NOMO-1 (cell line): ENCODE data around the gene PPIL4.

ENCODE experiments used
- DNase-seq, 2 experiments: peaks; one replicate each; lab custom pipeline; 2025; ENCODE audit not compliant: unreplicated experiment in 2 of 2; lab: John Stamatoyannopoulos, UW

Gene PPIL4

GRCh38 chr6:149545754-149546471 is at the start of gene PPIL4:
PPIL4 (minus strand) TSS chr6:149546043; CDS start chr6:149546005, 38 bp downstream.
- peak; percentile 92 to 96 for DNase-seq

DNA sequence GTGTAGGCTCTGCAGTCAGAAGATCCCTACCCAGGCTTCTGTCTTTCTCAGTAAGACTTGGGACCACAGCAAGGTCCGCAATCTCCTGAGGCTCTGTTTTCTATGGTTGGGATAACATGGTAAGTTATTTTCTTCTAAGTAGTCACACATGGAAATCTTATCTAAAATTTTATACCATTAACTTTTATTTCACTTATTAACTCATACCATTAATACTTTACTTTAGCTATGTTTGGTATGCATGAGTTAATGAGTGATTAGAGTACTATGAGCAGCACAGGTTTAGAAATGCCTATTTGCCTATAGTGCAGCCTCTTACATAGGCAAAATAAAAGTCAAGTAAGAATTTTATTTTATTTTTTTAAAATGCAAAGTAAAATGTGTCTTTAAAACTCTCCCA is 47.6 kb upstream of the PPIL4 start:
- DNase-seq: no peak

DNA sequence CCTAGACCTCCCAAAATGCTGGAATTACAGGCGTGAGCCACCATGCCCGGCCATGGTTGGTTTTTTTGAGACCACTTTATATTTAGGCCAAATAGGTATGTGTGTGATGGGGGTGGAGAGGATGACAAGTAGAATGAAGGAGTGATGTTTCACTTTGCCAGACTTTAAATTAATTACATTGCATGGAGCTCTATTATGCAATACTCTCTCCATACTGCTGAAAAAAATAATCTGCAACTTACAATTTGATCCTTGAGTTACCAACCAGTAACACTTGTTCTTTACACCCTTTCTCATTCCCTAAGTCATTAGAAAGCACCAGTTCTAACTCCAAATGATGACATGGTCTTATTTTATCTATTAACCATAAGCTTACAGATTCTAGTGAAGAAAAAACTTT is 47.1 kb upstream of the PPIL4 start:
- DNase-seq: no peak

- no peak for DNase-seq
Observed at GRCh38 chr6:149586149-149586548, 40.3 kb upstream of the PPIL4 start.

GRCh38 chr6:149581349-149581748 is 35.5 kb upstream of the PPIL4 start:
- DNase-seq: no peak

GRCh38 chr6:149580880-149581279 is 35.0 kb upstream of the PPIL4 start:
- no peak for DNase-seq

GRCh38 chr6:149567945-149568585 is 22.2 kb upstream of the PPIL4 start:
- no peak for DNase-seq

- DNase-seq: no peak
Observed at GRCh38 chr6:149567194-149567586, 21.3 kb upstream of the PPIL4 start.

- peak; percentile 45 to 50 for DNase-seq
Observed at GRCh38 chr6:149566410-149567193, 20.8 kb upstream of the PPIL4 start.

DNA sequence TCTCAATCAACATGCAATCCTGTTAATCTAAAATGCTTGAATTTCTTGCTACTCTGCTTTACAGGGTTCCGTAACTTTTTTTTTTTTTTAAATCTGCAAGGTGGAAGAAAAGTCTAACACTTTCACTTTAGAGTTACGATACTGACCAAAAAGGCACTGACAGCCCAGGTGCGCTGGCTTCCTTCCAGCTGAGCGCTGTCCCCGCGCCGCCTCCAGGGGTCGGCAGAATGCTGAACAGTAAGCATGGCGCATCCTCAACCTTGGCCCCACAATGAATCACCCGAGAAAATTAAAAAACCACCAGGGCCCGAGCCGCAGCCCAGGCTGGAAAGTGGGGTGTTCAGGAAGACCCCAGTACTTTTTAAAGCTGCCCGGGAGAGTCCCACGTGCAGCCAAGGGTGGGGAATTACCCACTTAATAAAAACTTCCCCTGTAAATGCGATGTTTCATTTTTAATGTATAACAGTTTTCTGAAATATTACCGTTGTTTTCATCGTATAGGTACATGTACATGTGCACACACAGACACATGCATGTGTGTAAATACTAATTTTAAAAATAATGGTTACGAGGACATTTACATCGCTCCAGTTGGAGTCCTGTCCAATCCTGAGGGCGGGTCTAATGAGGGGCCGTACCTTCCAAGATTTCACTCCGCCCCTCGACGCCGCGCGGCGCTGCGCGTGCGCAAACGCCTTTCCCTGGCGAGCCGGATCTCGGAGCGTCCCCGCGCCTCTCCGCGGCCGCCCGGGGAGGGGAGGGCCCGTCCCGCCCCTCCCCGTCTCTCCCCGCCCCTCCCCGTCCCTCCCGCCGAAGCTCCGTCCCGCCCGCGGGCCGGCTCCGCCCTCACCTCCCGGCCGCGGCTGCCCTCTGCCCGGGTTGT is 19.9 kb upstream of the PPIL4 start, which contains the start of gene GINM1:
GINM1 (plus strand) TSS at position 849 of the 883 bp plus-strand sequence. CDS start 40 bp downstream, outside the sequence.
- DNase-seq: peak; percentile 91 to 92

DNA sequence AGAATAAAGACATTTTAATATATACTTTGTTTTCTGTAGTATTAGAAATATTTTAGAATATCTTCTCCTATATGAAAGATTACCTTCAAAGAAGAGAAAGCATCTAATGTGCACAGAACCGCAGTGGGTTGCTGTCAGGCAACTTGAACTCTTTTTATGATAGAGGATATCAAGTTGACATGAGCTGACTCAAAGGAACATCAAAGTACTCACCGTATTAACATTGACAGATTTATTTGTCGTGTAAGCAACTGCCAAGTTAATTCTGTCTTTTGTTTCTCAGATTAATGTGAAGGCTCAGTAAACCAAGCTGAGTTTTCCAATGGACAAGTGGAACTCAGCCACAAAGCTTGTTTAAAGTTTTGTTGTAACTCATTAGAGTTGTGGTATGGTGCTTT is 18.1 kb upstream of the PPIL4 start:
- DNase-seq: no peak

DNA sequence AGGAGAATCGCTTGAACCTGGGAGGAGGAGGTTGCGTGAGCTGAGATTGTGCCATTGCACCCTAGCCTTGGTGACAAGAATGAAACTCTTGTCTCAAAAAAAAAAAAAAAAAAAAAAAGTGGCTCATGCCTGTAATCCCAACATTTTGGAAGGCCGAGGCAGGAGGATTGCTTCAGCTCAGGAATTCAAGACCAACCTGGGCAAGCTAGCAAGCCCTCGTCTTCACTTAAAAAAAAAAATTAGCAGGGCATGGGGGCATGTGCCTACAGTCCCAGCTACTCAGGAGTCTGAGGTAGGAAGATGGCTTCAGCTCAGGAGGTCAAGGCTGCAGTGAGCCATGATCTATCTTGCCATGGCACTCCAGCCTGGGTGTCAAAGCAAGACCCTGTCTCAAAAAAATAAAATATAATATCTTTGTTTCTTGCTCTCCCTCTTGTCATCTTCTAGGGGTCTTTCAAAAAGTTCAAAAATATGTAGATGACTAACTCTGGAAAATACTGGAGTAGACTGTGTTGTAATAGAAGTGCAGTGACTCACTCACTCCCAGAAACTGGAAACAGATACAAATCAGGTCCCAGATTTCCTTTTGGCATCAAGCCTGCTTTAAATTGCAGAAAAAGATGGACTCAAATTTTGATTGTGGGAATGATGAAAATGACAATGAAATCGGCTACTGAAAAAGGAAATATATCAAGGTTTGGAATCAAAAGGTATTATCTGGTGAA is 17.5 kb upstream of the PPIL4 start:
- no peak for DNase-seq

GRCh38 chr6:149560736-149561135 is 14.9 kb upstream of the PPIL4 start:
- DNase-seq: no peak

DNA sequence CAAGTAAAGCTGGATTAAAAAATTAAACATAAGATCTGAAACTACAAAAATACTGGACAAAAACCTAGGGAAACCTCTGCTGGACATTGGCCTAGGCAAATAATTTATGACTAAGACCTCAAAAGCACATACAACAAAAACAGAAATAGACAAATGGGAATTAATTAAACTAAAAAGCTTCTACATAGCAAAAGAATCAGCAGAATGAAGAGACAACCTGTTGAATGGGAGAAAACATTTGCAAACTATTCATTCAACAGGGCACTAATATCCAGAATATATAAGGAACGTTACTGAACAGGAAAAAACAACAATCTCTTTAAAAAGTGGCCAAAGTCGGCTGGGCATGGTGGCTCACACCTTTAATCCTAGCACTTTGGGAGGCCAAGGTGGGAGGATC is 13.5 kb upstream of the PPIL4 start:
- DNase-seq: no peak

- no peak for DNase-seq
Observed at GRCh38 chr6:149558029-149558428, 12.2 kb upstream of the PPIL4 start.

DNA sequence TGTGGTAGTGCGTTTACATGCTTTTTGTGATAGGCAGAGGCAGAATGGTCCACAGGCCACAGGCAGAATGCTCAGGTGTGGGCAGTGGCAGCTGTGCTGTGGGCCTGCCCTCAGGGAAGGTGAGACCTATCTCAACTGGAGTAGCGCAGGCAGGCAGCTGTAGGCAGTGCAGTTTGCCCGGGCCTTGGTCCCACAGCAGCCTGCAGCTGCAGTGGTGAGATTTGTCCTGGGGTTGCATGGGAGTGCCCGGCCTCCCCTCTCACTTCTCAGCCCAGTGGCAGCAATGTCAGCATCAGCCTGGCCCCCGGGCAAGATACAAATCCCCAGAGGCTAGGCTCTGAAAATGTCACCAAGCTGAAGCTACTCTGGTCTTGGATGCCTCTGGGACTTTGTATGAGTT is 6.1 kb upstream of the PPIL4 start:
- DNase-seq: no peak

- peak; percentile 63 to 71 for DNase-seq
Observed at GRCh38 chr6:149545258-149545753, 537 bp downstream of the PPIL4 start.

GRCh38 chr6:149544646-149545257 is 1.1 kb downstream of the PPIL4 start:
- DNase-seq: no peak

GRCh38 chr6:149541139-149541538 is 4.7 kb downstream of the PPIL4 start:
- DNase-seq: no peak
